ENCODE measurements around the gene KCNJ18. TPM values are rescaled to one million over a fixed set of nuclear protein-coding genes. Genes with fewer than 3 reads are reported as not detected.
"Not testable (repeated sequence)": the region's sequence is repeated elsewhere in the genome, so short reads cannot be mapped to it uniquely, and the experiment has no call there.

The KCNJ18 gene
- total and polyA plus RNA-seq, 2 of the 13 experiments (the other 11 are each of a cell fraction or from before 2014, with no cell fraction given): not detected

DNA sequence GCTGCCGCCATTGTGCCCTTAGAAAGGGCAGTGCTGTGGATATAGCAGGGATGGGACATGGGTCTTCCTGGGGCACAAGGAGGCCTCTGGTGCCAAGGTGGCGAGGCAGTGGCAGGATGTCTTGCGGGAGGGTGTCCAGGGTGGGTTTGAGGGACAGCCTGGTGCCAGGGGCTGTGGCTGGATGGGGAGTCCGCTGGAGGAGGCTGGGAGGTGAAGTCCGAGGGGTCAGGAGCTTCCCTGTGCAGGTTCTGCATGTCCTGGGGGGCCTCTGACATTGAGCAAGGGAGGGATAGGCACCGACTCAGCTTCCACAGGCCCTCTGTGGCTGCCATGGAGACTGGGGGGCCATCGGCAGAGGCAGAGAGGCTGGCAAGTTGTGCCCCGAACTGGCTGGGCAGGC is 9.7 kb downstream of the KCNJ18 start:
- WGBS (ENCODE audit: low lambda C conversion rate): 29% methylated on average over 3 of the region's 8 CpGs
- CTCF ChIA-PET (ENCODE audit: low intra/inter-chr PET ratio, low total read pairs); H3K27me3 ChIP-seq (ENCODE audit: control insufficient read depth in 1 of 2, insufficient read depth in 2 of 2, low read length in 2 of 2); intact Hi-C loops (cut with micrococcal nuclease; ENCODE audit: unreplicated experiment); H3K9ac ChIP-seq (ENCODE audit: insufficient read depth, low read depth, low read length); H3K36me3 ChIP-seq (replicated peaks in 1 of 2; ENCODE audit: control insufficient read depth in 1 of 2, insufficient read depth in 2 of 2, low read length in 2 of 2); H3K4me2 ChIP-seq (ENCODE audit: low read depth, low read length); H4K20me1 ChIP-seq (ENCODE audit: insufficient read depth, low read length); H3K9me3 ChIP-seq (ENCODE audit: low read length); in situ Hi-C loops (cut with HindIII; ENCODE audit: extremely low pct_ligation_motif_present, low pct_unique_long_range_greater_than_20kb); POLR2A ChIA-PET; BruUV-seq (replicated peaks); H3K4me3 ChIP-seq (replicated peaks in 1 of 3; ENCODE audit: insufficient read depth in 1 of 3, low read depth in 2 of 3, low read length in 3 of 3); H3K27ac ChIP-seq (ENCODE audit: extremely low read length, insufficient read depth, low read length); H3K79me2 ChIP-seq (ENCODE audit: insufficient read depth, low read length); ATAC-seq; H3K4me1 ChIP-seq (ENCODE audit: insufficient read depth, low read length); DNase-seq (ENCODE audit: low spot score); H2AFZ ChIP-seq (ENCODE audit: low read length); FAIRE-seq: not testable (repeated sequence)

- intact Hi-C loops (cut with micrococcal nuclease; ENCODE audit: unreplicated experiment); H3K36me3 ChIP-seq (replicated peaks in 1 of 2; ENCODE audit: control insufficient read depth in 1 of 2, insufficient read depth in 2 of 2, low read length in 2 of 2); H3K4me1 ChIP-seq (ENCODE audit: insufficient read depth, low read length); H3K27me3 ChIP-seq (ENCODE audit: control insufficient read depth in 1 of 2, insufficient read depth in 2 of 2, low read length in 2 of 2); H3K9ac ChIP-seq (ENCODE audit: insufficient read depth, low read depth, low read length); POLR2A ChIA-PET; ATAC-seq; in situ Hi-C loops (cut with HindIII; ENCODE audit: extremely low pct_ligation_motif_present, low pct_unique_long_range_greater_than_20kb); H3K4me3 ChIP-seq (replicated peaks in 1 of 3; ENCODE audit: insufficient read depth in 1 of 3, low read depth in 2 of 3, low read length in 3 of 3); H3K79me2 ChIP-seq (ENCODE audit: insufficient read depth, low read length); H3K27ac ChIP-seq (ENCODE audit: extremely low read length, insufficient read depth, low read length); DNase-seq (ENCODE audit: low spot score); H2AFZ ChIP-seq (ENCODE audit: low read length); H3K9me3 ChIP-seq (ENCODE audit: low read length); BruUV-seq (replicated peaks); H3K4me2 ChIP-seq (ENCODE audit: low read depth, low read length); CTCF ChIA-PET (ENCODE audit: low intra/inter-chr PET ratio, low total read pairs); FAIRE-seq; H4K20me1 ChIP-seq (ENCODE audit: insufficient read depth, low read length): not testable (repeated sequence)
- WGBS (ENCODE audit: low lambda C conversion rate): 10% methylated on average over 2 of the region's 22 CpGs
Observed at GRCh38 chr17:21702521-21702920, 10.2 kb downstream of the KCNJ18 start.

- H3K4me3 ChIP-seq (replicated peaks in 1 of 3; ENCODE audit: insufficient read depth in 1 of 3, low read depth in 2 of 3, low read length in 3 of 3); H3K27ac ChIP-seq (ENCODE audit: extremely low read length, insufficient read depth, low read length); in situ Hi-C loops (cut with HindIII; ENCODE audit: extremely low pct_ligation_motif_present, low pct_unique_long_range_greater_than_20kb); H3K79me2 ChIP-seq (ENCODE audit: insufficient read depth, low read length); H3K9me3 ChIP-seq (ENCODE audit: low read length); CTCF ChIA-PET (ENCODE audit: low intra/inter-chr PET ratio, low total read pairs); H3K36me3 ChIP-seq (replicated peaks in 1 of 2; ENCODE audit: control insufficient read depth in 1 of 2, insufficient read depth in 2 of 2, low read length in 2 of 2); POLR2A ChIA-PET; intact Hi-C loops (cut with micrococcal nuclease; ENCODE audit: unreplicated experiment); DNase-seq (ENCODE audit: low spot score); BruUV-seq (replicated peaks); FAIRE-seq; H2AFZ ChIP-seq (ENCODE audit: low read length); H3K9ac ChIP-seq (ENCODE audit: insufficient read depth, low read depth, low read length); H3K27me3 ChIP-seq (ENCODE audit: control insufficient read depth in 1 of 2, insufficient read depth in 2 of 2, low read length in 2 of 2); H3K4me2 ChIP-seq (ENCODE audit: low read depth, low read length); H3K4me1 ChIP-seq (ENCODE audit: insufficient read depth, low read length); ATAC-seq; H4K20me1 ChIP-seq (ENCODE audit: insufficient read depth, low read length): not testable (repeated sequence)
- WGBS (ENCODE audit: low lambda C conversion rate): 68% methylated on average over 28 of the region's 51 CpGs
Observed at GRCh38 chr17:21702940-21703640, 10.8 kb downstream of the KCNJ18 start.

DNA sequence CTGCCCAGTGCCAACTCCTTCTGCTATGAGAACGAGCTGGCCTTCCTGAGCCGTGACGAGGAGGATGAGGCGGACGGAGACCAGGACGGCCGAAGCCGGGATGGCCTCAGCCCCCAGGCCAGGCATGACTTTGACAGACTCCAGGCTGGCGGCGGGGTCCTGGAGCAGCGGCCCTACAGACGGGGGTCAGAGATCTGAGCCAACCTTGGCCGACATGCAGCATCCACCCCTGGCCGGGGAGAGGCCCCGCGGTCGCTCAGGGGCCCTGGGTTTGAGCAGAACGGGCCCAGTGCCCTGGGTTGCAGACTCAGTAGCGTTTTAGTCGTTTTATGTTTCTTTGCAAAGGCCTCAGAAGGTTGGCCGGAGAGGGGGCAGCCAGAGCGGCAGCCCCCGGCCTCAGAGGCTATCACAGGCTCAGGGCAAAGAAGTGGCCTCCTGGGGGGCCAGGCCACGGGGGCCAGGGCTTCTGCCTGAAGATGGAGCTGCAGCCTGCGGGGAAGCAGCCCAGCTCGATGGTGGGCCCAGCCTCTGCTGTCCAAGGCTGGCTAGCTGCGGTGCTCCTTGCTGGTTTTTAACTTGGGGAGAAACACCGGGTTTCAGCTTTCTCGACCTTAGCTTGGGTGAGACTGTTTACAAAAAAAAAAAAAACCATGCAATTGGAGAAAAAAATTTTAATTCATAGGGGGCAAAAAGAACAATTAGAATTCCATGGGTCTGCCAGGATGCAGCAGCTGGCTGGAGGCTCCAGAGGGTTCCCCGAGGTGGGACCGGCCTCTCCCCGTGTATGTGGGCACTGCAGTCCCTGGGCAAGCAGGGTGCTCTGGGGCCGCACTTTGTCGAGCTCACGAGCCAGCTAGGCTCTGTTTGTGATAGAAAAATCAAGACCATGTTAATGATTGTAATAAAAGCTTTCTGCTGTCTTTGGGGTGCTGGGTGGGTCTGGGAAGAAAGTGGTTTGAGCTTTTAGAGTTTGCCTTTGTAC is 11.9 kb downstream of the KCNJ18 start:
- DNase-seq (ENCODE audit: low spot score); H3K4me3 ChIP-seq (replicated peaks in 1 of 3; ENCODE audit: insufficient read depth in 1 of 3, low read depth in 2 of 3, low read length in 3 of 3); H4K20me1 ChIP-seq (ENCODE audit: insufficient read depth, low read length); intact Hi-C loops (cut with micrococcal nuclease; ENCODE audit: unreplicated experiment); H3K79me2 ChIP-seq (ENCODE audit: insufficient read depth, low read length); H3K9ac ChIP-seq (ENCODE audit: insufficient read depth, low read depth, low read length); H3K27ac ChIP-seq (ENCODE audit: extremely low read length, insufficient read depth, low read length); ATAC-seq; FAIRE-seq; CTCF ChIA-PET (ENCODE audit: low intra/inter-chr PET ratio, low total read pairs); H3K27me3 ChIP-seq (ENCODE audit: control insufficient read depth in 1 of 2, insufficient read depth in 2 of 2, low read length in 2 of 2); H3K4me1 ChIP-seq (ENCODE audit: insufficient read depth, low read length); H3K4me2 ChIP-seq (ENCODE audit: low read depth, low read length); BruUV-seq (replicated peaks); POLR2A ChIA-PET; H2AFZ ChIP-seq (ENCODE audit: low read length); in situ Hi-C loops (cut with HindIII; ENCODE audit: extremely low pct_ligation_motif_present, low pct_unique_long_range_greater_than_20kb); H3K36me3 ChIP-seq (replicated peaks in 1 of 2; ENCODE audit: control insufficient read depth in 1 of 2, insufficient read depth in 2 of 2, low read length in 2 of 2); H3K9me3 ChIP-seq (ENCODE audit: low read length): not testable (repeated sequence)
- WGBS (ENCODE audit: low lambda C conversion rate): 18% methylated on average over 21 of the region's 35 CpGs

Data from HepG2 (cell line).